IPS-11a (cell line): Measurements from ENCODE around the gene RCVRN.
"Not testable (repeated sequence)": the region's sequence is repeated elsewhere in the genome, so short reads cannot be mapped to it uniquely, and the experiment has no call there.

ENCODE experiments used
- H3K4me3 ChIP-seq: one replicate; pipeline ENCODE4 v1.5.1; 2013; ENCODE audit warnings: low read depth, low read length, control low read depth

The RCVRN gene

DNA sequence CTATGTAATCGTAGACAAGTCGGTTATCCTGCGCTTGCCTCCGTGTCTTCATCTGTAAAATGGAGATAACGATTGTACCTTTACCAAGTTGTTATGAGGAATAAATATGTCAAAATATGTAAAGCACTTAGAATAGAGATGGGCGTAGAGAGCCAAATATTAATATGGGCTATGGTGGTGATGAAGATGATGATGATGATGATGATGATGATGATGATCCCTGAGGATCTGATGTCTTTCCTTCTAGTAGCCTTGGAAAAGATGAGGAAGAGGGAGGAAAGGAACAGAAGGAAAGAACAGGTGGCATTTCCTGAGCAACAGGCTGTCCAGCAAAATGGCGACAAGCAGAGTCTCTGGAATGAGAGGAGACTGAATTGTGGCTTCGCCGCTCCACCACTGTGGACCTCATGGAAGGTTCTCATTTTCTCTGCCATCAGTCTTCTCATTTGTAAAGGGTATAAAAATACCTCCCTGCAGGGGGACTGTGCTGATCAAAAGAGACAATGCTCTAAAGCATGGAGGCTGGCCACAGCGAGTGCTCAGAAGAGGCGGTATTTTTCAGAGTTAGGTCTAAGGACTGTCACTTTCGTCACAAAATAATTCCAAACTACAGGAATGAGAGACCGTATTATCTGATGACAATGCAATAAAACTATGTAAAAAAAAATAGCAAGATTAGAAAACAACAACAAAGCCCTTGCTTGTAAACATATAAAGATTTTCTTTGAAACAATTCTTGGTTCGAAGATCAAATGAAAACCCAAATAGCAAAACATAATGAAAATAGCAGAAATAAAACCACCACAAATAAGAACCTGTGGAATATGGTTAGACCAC, 17.2 kb upstream of the RCVRN start:
- H3K4me3 ChIP-seq: no peak overlapping the region

DNA sequence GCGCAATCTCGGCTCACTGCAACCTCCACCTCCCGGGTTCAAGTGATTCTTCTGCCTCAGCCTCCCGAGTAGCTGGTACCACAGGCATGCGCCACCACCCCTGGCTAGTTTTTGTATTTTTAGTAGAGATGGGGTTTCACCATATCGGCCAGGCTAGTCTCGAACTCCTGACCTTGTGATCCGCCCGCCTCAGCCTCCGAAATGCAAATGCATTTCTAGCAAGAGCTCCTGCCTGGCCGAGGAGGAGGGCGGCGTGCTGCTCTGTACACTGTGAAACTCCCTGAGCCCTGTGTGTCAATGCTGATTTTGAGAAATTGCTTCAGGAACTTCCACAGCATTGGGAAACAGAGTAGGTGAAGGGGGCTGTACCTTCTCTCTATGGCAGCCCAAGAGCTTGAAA, 16.1 kb upstream of the RCVRN start:
- not testable (repeated sequence) for H3K4me3 ChIP-seq

- no peak overlapping the region for H3K4me3 ChIP-seq
Observed at GRCh38 chr17:9918804-9919352, 13.8 kb upstream of the RCVRN start.

GRCh38 chr17:9918352-9918751, 13.3 kb upstream of the RCVRN start:
- no peak overlapping the region for H3K4me3 ChIP-seq

- H3K4me3 ChIP-seq: no peak overlapping the region
Observed at GRCh38 chr17:9917801-9918200, 12.7 kb upstream of the RCVRN start.

- H3K4me3 ChIP-seq: no peak overlapping the region
Observed at GRCh38 chr17:9917131-9917530, 12.1 kb upstream of the RCVRN start.

DNA sequence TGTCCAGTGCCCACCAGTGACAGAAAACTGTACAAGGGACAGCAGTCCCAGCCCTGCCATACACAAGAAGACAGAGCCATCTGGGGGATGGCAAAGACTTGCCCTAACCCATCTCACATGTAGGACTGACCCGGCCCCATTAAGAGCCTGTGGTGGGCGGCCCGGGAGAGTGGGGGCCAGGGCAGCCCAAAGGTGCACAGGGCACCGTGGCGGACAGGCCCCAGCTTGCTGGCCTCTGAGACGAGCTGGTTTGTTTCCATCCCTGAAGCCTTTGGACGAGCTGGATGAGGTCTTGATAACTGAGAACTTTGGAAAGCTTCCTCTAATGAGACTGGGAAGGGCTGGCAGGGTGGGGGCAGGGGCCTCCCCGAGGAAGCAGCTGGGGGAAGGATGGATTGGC, 11.0 kb upstream of the RCVRN start:
- no peak overlapping the region for H3K4me3 ChIP-seq

DNA sequence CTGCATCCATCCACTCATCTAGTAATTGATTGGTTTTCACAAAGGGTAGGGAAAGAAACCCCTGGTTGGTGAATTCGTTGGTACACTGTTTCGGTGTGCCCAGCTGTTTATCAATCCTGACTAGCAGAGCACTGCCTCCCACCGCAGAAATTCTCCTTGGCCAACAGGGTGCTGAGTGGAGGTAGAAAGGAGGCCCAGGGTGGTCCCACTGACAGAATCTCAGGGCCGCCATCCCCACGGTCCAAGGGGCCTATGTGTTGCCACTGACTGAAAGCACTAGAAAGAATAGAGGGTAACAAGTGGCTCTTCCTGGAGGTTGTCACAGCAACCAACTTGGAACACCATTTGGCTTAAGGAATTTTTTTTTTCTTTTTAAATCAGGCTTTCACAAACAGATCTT, 8.4 kb upstream of the RCVRN start:
- no peak overlapping the region for H3K4me3 ChIP-seq

DNA sequence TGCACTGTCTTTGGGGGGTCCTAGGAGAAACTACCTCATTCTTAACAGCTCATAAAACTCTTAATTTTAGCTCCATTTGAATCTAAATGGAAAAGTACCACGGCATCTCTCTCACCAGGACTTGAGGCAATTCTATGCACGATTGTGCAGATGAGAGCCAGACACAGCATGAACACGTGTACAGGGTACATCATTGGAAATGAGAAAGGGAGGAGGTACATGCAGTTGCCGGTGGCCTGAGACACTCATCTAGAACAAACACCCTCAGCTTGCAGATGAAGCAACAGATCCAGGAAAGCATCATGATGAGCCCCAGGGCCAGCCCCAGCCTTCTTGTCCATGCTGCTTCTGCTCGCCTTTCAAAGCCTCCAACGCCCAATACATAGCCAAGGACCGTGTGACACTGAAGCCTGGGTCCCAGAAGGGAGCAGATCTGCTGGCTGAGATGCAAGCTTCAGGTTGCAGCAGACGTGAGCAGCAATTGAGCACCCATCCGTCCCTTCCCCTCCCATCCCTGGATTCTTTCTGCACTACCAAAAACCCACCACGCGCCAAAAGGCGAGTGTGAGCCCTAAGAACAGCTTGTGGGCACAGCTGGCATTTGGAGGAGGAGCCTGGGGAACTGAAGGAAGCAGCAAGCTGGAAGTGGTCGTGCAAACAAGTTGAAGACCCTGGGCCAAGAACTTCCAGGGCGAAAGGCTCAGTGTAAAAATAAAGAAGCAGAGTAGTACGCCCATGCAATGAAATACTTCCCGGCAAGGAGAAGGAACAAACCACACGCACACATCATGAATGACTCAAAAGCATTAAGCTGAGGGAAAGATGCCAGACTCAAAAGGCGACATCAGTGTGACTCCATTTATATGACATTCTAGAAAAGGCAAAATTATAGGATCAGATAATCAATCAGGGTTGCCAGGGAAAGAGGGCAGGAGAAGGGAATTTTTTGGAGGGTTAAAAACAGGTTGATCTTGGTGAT, 7.3 kb upstream of the RCVRN start:
- H3K4me3 ChIP-seq: no peak overlapping the region

DNA sequence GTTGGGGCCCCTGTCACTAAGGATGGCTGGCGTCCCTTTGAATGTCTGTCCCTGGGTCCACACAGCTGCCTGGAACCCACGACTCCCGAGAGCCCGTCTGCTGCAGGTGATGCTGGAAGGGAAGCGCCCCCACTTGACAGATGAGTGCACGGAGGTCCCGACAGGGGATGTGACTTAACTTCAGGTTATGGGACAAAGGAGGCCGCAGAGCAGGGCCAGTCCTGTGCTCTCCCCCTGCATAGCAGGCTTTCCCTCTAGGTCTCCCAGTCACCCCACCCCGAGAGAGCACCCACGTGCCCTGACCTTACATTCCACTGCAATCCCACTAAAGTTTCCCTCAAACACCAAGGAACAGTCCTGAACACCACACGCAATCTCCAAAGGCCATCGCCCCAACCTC, 6.0 kb upstream of the RCVRN start:
- H3K4me3 ChIP-seq: no peak overlapping the region

- H3K4me3 ChIP-seq: no peak overlapping the region
Observed at GRCh38 chr17:9908649-9909042, 3.6 kb upstream of the RCVRN start.

GRCh38 chr17:9907883-9908648, 3.0 kb upstream of the RCVRN start:
- no peak overlapping the region for H3K4me3 ChIP-seq

GRCh38 chr17:9907131-9907530, 2.1 kb upstream of the RCVRN start:
- H3K4me3 ChIP-seq: no peak overlapping the region

DNA sequence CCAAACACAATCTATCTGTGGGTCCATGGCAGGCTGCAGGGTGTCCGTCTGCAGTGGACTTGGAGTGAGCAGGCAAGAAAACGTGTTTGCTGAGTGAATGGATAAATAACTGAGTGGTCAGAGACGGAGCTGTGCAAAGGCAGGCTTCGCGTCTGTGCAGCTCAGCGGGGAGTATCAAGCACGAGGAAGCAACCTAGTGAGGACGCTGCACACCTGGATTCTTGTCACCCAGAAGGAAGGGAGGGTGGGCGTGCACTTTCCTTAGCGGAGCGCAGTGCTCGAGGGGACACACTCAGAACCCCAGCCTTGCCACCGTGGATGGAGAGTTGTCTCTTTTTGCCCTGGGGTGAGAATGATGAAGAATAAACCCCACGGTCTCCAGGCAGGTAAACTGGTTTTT, 1.5 kb upstream of the RCVRN start:
- H3K4me3 ChIP-seq: no peak overlapping the region

DNA sequence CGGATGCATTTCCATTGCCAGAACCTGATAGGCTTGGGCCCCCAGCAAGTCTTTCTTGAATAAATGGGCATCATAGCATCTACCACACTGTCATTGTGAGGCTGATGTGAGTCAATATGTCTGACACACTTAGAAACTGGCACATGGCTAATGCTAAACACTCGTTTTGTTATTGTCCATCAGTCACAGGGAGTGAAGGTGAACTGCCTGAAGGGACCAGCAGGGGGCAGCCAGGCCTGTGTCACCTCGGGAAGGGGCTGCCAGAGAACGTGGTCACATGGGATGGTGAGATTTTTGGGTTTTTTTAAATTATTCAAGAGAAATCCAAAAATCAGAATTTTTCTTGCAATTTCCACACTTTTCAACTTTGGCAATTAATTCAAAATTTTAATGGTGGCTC, 831 bp upstream of the RCVRN start:
- H3K4me3 ChIP-seq: no peak overlapping the region

DNA sequence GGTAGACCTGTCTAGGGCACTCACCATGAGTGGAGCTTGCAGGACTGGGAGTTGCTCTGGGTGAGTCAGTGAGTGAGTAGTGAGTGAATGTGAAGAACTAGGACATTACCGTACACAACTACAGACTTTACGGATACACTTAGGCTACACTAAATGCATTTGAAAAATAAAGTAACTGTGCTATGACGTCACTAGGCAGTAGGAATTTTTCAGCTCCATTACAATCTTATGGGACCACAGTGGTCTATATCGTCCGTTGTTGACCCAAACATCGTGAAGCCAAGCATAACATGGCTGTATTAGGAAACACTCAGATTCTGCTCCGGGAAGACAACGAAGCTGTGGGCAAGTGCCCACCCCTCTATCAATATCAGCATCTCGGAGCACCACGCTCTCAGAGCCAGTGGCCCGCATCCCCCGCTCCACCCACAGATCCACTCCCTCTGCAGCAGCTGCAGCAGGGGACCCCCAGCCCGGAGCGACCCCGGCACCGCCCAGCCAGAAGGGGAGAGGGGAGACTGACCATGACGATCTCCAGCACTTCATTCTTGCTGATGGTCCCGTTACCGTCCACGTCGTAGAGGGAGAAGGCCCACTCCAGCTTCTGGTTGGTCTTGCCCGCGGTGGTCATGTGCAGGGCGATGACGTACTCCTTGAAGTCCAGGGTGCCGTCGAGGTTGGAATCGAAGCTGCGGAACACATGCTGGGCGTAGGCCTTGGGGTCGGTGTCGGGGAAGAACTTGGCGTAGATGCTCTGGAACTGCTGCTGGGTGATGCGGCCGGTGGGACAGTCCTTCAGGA, 594 bp downstream of the RCVRN start:
- H3K4me3 ChIP-seq: no peak overlapping the region

DNA sequence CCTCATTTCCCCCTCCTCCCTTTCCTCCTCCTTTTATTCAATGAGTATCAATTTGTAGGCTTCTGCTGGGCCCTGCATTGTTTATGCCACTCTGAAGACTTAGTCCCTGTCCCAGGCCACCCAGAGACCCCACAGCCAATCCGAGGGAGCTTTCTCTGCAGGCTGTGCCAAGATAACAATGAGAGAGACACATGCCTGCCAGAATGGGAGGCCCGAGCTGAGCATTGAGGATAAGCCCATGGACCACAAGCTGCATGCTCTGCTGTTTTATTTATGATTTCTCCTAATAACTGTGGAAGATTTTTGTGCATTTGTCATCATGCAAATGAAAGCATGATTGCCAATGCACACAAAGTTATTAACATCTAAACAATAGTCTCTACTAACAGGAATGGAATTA, 3.0 kb downstream of the RCVRN start:
- H3K4me3 ChIP-seq: no peak overlapping the region

DNA sequence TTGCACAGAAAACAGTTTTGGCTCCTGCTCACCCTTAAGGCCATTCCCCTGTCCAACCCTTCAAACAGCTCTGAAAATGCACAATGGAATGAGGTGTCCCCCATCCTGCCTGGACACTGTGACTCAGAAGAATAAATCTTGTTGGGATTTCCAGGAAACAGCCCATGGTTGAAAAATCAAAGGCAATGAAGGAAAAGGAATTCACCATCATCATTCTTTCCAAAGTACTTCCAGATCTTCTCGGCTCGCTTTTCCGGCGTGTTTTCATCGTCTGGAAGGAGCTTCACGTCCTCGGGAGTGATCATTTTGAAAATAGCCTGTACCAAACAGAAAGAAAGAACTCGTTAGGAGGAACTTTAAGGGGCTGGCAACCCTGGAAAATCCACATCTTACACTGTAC, 4.3 kb downstream of the RCVRN start:
- no peak overlapping the region for H3K4me3 ChIP-seq

DNA sequence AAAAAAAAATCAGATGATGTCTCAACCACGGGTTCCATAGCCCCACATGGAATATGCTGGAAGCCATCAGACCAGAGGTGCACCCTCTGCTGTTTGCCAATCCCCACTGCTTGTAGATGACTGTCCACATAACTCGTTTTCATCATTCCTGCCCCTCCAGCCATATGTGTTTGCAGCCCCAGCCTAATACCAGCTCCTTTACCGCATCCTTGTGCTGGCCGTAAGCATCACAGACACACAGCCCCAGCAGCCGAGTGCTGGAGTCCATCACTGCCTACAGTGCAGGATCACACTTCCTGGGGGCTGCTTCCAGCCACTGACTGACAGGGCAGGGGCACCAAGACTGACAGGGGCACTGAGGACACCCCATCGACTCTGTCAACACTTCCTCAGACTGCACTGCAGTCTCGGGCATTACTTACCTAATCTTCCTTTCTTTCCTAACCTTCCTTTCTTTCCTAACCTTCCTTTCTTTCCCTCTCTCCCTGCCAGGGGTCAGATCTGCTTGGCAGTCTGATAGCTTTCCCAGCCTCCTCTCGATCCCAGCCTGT, 5.0 kb downstream of the RCVRN start:
- no peak overlapping the region for H3K4me3 ChIP-seq
